Osteoblast (primary cell): ENCODE data around the gene ANO2. TPM values are rescaled to one million over a fixed set of nuclear protein-coding genes. Genes with fewer than 3 reads are reported as not detected.
A peak's percentile ranks its signal among the peaks of the same experiment; 100 is the strongest.

Source experiments
- DNase-seq: peaks from one replicate; pipeline ENCODE4 v3.0.0; 2011; ENCODE audit warnings: low spot score, mixed read lengths; ENCODE audit not compliant: insufficient read length; ENCODE audit errors: missing footprints
- H2AFZ ChIP-seq: 2 replicates; pipeline ENCODE4 v1.6.0; 2011; ENCODE audit warnings: mild to moderate bottlenecking, low read length
- H3K27ac ChIP-seq: 2 replicates; pipeline ENCODE4 v1.5.1; 2011; ENCODE audit warnings: mild to moderate bottlenecking, low read depth, low read length, moderate library complexity
- H3K27me3 ChIP-seq: 2 replicates; pipeline ENCODE4 v1.6.0; 2012; ENCODE audit warnings: mild to moderate bottlenecking, control low read depth, inconsistent platforms, low read length, moderate library complexity; ENCODE audit not compliant: insufficient read depth
- H3K36me3 ChIP-seq: 2 replicates; pipeline ENCODE4 v1.5.1; 2011; ENCODE audit warnings: mild to moderate bottlenecking, low read length, control low read depth, moderate library complexity; ENCODE audit not compliant: insufficient read depth
- H3K4me1 ChIP-seq: 2 replicates; pipeline ENCODE4 v1.5.1; 2011; ENCODE audit warnings: mild to moderate bottlenecking, low read length, control low read depth, moderate library complexity; ENCODE audit not compliant: insufficient read depth
- H3K4me2 ChIP-seq: 2 replicates; pipeline ENCODE4 v1.6.0; 2011; ENCODE audit warnings: mild to moderate bottlenecking, low read length; ENCODE audit not compliant: insufficient read depth
- H3K4me3 ChIP-seq: fragments of 200-600 bp; sonication (generic); 3 replicates; pipeline ENCODE4 v1.5.1; 2012; ENCODE audit warnings: mild to moderate bottlenecking, low read length, inconsistent platforms; ENCODE audit not compliant: insufficient read depth
- H3K79me2 ChIP-seq: 2 replicates; pipeline ENCODE4 v1.6.0; 2012; ENCODE audit warnings: mild to moderate bottlenecking, low read length, control low read depth, inconsistent platforms; ENCODE audit not compliant: insufficient read depth
- H3K9me3 ChIP-seq: 2 replicates; pipeline ENCODE4 v1.5.1; 2011; ENCODE audit warnings: low read depth, low read length, control low read depth
- H4K20me1 ChIP-seq: 2 replicates; pipeline ENCODE4 v1.6.0; 2012; ENCODE audit warnings: mild to moderate bottlenecking, low read length, control low read depth; ENCODE audit not compliant: insufficient read depth
- CTCF ChIP-seq: IDR thresholded peaks from 2 replicates; pipeline ENCODE4 v1.5.1; 2011; ENCODE audit warnings: mild to moderate bottlenecking, low read depth, low read length, moderate library complexity; ENCODE audit errors: extremely low read depth
- total RNA-seq: library from RNA; depleted of rRNA; stranded (reverse); fragments of >200 nt; gene quantifications from 2 replicates; pipeline ENCODE4 v1.2.3, GENCODE V29; 2012

ANO2 gene
- total RNA-seq, 1 donor: under 0.01 TPM

DNA sequence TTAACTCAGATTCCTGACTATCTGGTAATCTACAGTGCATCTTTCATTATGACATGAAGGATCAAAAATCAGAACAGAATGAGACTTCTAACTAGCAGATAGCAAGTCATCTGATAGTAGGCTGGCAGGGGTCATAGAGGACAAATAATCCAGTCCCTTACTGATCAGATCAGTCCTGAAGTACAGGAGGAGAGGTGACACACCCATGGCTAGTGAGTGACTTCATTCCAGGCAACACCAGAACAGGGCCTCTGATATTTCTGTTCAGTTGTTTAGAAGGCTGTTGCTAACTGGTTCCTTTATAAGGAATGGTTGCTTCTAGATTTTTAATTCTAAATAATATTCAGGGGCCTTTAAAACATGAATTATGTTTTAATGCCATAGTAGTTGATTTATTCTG is 291.0 kb downstream of the ANO2 start:
- Histone ChIP-seq H3K27ac (no peak overlapping the region), H3K4me1 (peaks cover 2% of the 10 kb centered on the region), H3K9me3 (no peaks in the 10 kb centered on the region), H4K20me1 (no peaks in the 10 kb centered on the region), H2AFZ (no peak overlapping the region), H3K36me3 (no peaks in the 10 kb centered on the region), H3K4me3 (no peak overlapping the region), H3K79me2 (no peaks in the 10 kb centered on the region), H3K4me2 (no peak overlapping the region), H3K27me3 (no peaks in the 10 kb centered on the region)
- TF ChIP-seq CTCF: no peak
- peak; percentile 79 for DNase-seq

GRCh38 chr12:5650829-5651461 is 294.1 kb downstream of the ANO2 start:
- H3K4me1 ChIP-seq: peaks cover 2% of the 10 kb centered on the region
- H2AFZ ChIP-seq: no peak overlapping the region
- H4K20me1 ChIP-seq: no peaks in the 10 kb centered on the region
- no peaks in the 10 kb centered on the region for H3K36me3 ChIP-seq
- no peak for TF ChIP-seq CTCF
- H3K27me3 ChIP-seq: no peaks in the 10 kb centered on the region
- no peaks in the 10 kb centered on the region for H3K79me2 ChIP-seq
- H3K4me2 ChIP-seq: no peak overlapping the region
- no peaks in the 10 kb centered on the region for H3K9me3 ChIP-seq
- H3K4me3 ChIP-seq: no peak overlapping the region
- no peak overlapping the region for H3K27ac ChIP-seq
- no peak for DNase-seq

- Histone ChIP-seq H2AFZ (no peak overlapping the region), H3K9me3 (no peaks in the 10 kb centered on the region)
- no peak for TF ChIP-seq CTCF
Measured at GRCh38 chr12:5650281-5650680, 294.8 kb downstream of the ANO2 start.

DNA sequence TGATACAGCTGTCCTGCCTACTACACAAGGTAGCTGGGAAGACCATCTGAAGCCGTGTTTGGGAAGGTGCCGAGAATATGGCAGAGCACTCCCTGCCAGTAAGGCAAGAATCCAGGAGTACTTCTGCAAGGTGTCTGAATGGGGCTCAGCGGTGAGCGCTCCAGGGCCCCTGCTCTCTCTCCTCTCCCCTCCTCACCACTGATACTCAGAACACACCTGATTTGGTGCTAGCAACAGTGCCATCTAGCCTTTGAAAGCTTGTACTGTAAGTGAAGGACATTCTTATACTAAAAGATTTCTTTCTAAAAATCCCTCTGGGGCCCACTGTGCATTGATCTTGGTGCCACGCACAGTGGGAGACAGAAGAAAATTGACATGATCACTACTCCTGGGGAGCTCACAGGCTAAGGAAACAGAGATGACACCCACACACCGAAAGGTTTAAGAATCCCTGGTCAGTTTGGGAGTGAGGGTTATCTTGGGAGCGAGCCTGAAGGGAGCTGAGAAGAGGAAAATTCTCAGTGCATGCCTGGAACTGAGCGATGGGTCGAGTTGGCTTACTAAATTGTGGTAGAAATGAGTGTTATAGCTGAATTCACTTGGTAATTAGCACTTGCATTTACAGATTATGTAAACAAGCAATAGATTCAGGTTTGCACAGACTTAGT is 296.2 kb downstream of the ANO2 start:
- TF ChIP-seq CTCF: peak; percentile 35
- Histone ChIP-seq H2AFZ (no peak overlapping the region), H3K79me2 (no peaks in the 10 kb centered on the region), H4K20me1 (no peaks in the 10 kb centered on the region), H3K4me2 (no peak overlapping the region), H3K4me1 (peaks cover 2% of the 10 kb centered on the region), H3K4me3 (no peak overlapping the region), H3K27me3 (no peaks in the 10 kb centered on the region), H3K36me3 (no peaks in the 10 kb centered on the region), H3K9me3 (no peaks in the 10 kb centered on the region), H3K27ac (no peak overlapping the region)
- no peak for DNase-seq

More at GRCh38 chr12:5650281-5650680, 294.8 kb downstream of the ANO2 start:
- Histone ChIP-seq H4K20me1 (no peaks in the 10 kb centered on the region), H3K79me2 (no peaks in the 10 kb centered on the region), H3K27ac (no peak overlapping the region), H3K4me2 (no peak overlapping the region), H3K4me3 (no peak overlapping the region), H3K4me1 (peaks cover 2% of the 10 kb centered on the region), H3K27me3 (no peaks in the 10 kb centered on the region), H3K36me3 (no peaks in the 10 kb centered on the region)
- no peak for DNase-seq
